ENCODE measurements around the gene TRIM24. TPM values are rescaled to one million over a fixed set of nuclear protein-coding genes. Genes with fewer than 3 reads are reported as not detected.

TRIM24 gene
- polyA plus RNA-seq, 1 donor (not counting 4 experiments of a cell fraction or from before 2014, with no cell fraction given), result 7.9 TPM

DNA sequence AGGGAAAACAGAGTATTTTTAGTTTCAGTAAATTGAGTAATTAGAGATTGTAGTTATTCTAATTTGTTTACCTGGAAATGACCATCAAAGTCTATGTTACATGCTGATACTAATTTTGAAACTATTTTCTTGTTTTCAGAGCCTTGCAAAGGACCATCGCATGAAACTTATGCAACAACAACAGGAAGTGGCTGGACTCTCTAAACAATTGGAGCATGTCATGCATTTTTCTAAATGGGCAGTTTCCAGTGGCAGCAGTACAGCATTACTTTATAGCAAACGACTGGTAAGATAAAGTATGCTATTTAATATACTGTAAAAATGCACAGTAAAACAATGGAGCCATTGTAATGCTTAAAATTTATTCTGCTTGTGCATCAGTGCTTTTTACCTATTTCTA, 78.5 kb downstream of the TRIM24 start:
- Histone ChIP-seq H2AFZ (ENCODE audit: control insufficient read depth, low read length) (no peak overlapping the region), H3K9me1 (ENCODE audit: control insufficient read depth, extremely low read depth, insufficient read depth, low read length) (no peaks in the 10 kb centered on the region), H3K27me3 (ENCODE audit: control insufficient read depth, extremely low read depth, insufficient read depth, low read length) (no peaks in the 10 kb centered on the region), H3K9me3 (ENCODE audit: control insufficient read depth, low read depth, low read length) (no peaks in the 10 kb centered on the region), H3K9ac (ENCODE audit: control insufficient read depth, extremely low read depth, insufficient read depth, low read length) (no peak overlapping the region), H3K79me2 (ENCODE audit: control insufficient read depth, insufficient read depth, low read length) (no peaks in the 10 kb centered on the region), H3K36me3 (ENCODE audit: control insufficient read depth in 2 of 2, extremely low read depth in 1 of 2, insufficient read depth in 2 of 2, low read length in 2 of 2) (no peaks in the 10 kb centered on the region), H3K4me3 (ENCODE audit: control insufficient read depth in 2 of 3, extremely low read depth in 1 of 3, insufficient read depth in 2 of 3, low read depth in 1 of 3, low read length in 3 of 3) (no peak overlapping the region), H3K4me1 (ENCODE audit: control insufficient read depth, extremely low read depth, insufficient read depth, low read length) (no peaks in the 10 kb centered on the region), H3K4me2 (ENCODE audit: control insufficient read depth, extremely low read depth, insufficient read depth, low read depth, low read length) (no peak overlapping the region), H4K20me1 (ENCODE audit: control insufficient read depth, extremely low read depth, insufficient read depth, low read length) (no peaks in the 10 kb centered on the region), H3K27ac (ENCODE audit: control insufficient read depth, insufficient read depth, low read length) (no peak overlapping the region)
- TF ChIP-seq EZH2 (IDR thresholded peaks at IDR 0.05; ENCODE audit: low read length), result no peak
- TF ChIP-seq, protein P1, sequence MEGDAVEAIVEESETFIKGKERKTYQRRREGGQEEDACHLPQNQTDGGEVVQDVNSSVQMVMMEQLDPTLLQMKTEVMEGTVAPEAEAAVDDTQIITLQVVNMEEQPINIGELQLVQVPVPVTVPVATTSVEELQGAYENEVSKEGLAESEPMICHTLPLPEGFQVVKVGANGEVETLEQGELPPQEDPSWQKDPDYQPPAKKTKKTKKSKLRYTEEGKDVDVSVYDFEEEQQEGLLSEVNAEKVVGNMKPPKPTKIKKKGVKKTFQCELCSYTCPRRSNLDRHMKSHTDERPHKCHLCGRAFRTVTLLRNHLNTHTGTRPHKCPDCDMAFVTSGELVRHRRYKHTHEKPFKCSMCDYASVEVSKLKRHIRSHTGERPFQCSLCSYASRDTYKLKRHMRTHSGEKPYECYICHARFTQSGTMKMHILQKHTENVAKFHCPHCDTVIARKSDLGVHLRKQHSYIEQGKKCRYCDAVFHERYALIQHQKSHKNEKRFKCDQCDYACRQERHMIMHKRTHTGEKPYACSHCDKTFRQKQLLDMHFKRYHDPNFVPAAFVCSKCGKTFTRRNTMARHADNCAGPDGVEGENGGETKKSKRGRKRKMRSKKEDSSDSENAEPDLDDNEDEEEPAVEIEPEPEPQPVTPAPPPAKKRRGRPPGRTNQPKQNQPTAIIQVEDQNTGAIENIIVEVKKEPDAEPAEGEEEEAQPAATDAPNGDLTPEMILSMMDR (optimal IDR thresholded peaks at IDR 0.05 in 1 of 3, IDR thresholded peaks at IDR 0.05 in 1 of 3, conservative IDR thresholded peaks at IDR 0.05 in 1 of 3; ENCODE audit: extremely low read depth in 1 of 3, insufficient read depth in 2 of 3, low read length in 3 of 3), result no peak
- dilution Hi-C loops (cut with MboI; ENCODE audit: extremely low pct_ligation_motif_present, low sequenced_read_pairs), result no loop called here
- DNase-seq (ENCODE audit: low read depth, low spot score) (no peak), FAIRE-seq (no peak)

DNA sequence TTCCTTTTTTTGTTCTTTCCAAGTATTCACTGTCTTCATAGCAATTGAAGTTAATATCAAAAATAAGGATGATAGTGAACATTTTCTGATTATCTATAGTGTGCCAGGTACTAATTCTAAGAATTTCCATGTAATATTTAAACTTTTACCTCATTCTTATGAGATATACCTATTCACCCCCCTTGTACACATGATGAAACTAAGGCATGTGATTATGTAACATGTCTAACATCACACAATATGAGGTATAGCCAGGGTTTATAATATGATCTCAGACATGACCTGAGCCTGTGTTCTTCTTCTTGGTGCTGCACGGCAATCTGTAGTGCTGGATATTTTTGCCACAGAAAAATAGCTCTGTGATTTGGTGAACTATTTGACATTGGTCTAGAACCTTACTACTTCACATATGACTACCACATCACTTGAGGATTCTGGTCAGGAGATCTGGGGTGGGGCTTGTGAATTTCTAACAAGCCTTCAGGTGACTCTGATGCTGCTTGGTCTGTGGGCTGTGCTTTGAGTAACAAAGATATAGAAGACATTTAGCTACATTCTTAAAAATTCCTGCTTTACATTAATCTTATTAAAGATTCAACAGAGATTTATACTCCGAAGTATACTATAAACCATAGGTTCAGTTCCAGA, 79.1 kb downstream of the TRIM24 start:
- DNase-seq (ENCODE audit: low read depth, low spot score) (no peak), FAIRE-seq (no peak)
- dilution Hi-C loops (cut with MboI; ENCODE audit: extremely low pct_ligation_motif_present, low sequenced_read_pairs), result no loop called here
- TF ChIP-seq EZH2 (IDR thresholded peaks at IDR 0.05; ENCODE audit: low read length), result no peak
- TF ChIP-seq, protein P1 (optimal IDR thresholded peaks at IDR 0.05 in 1 of 3, IDR thresholded peaks at IDR 0.05 in 1 of 3, conservative IDR thresholded peaks at IDR 0.05 in 1 of 3; ENCODE audit: extremely low read depth in 1 of 3, insufficient read depth in 2 of 3, low read length in 3 of 3), result no peak
- Histone ChIP-seq H3K36me3 (ENCODE audit: control insufficient read depth in 2 of 2, extremely low read depth in 1 of 2, insufficient read depth in 2 of 2, low read length in 2 of 2) (no peaks in the 10 kb centered on the region), H3K9me3 (ENCODE audit: control insufficient read depth, low read depth, low read length) (no peaks in the 10 kb centered on the region), H3K27me3 (ENCODE audit: control insufficient read depth, extremely low read depth, insufficient read depth, low read length) (no peaks in the 10 kb centered on the region), H3K27ac (ENCODE audit: control insufficient read depth, insufficient read depth, low read length) (no peak overlapping the region), H3K9me1 (ENCODE audit: control insufficient read depth, extremely low read depth, insufficient read depth, low read length) (no peaks in the 10 kb centered on the region), H3K79me2 (ENCODE audit: control insufficient read depth, insufficient read depth, low read length) (no peaks in the 10 kb centered on the region), H3K9ac (ENCODE audit: control insufficient read depth, extremely low read depth, insufficient read depth, low read length) (no peak overlapping the region), H3K4me1 (ENCODE audit: control insufficient read depth, extremely low read depth, insufficient read depth, low read length) (no peaks in the 10 kb centered on the region), H2AFZ (ENCODE audit: control insufficient read depth, low read length) (no peak overlapping the region), H3K4me2 (ENCODE audit: control insufficient read depth, extremely low read depth, insufficient read depth, low read depth, low read length) (no peak overlapping the region), H3K4me3 (ENCODE audit: control insufficient read depth in 2 of 3, extremely low read depth in 1 of 3, insufficient read depth in 2 of 3, low read depth in 1 of 3, low read length in 3 of 3) (no peak overlapping the region), H4K20me1 (ENCODE audit: control insufficient read depth, extremely low read depth, insufficient read depth, low read length) (no peaks in the 10 kb centered on the region)
